ENCODE measurements around the gene PKMYT1.
"Not testable (repeated sequence)": the region's sequence is repeated elsewhere in the genome, so short reads cannot be mapped to it uniquely, and the experiment has no call there.

Gene PKMYT1

GRCh38 chr16:2960183-2961010 lies 19.8 kb downstream of the PKMYT1 start:
- DNase-seq (ENCODE audit: low read depth in 2 of 2): no peak

- DNase-seq (ENCODE audit: low read depth in 2 of 2): no peak
These were observed 21.0 kb downstream of the PKMYT1 start for GRCh38 chr16:2959206-2959605.

- DNase-seq (ENCODE audit: low read depth in 2 of 2): no peak
These were observed 23.7 kb downstream of the PKMYT1 start for GRCh38 chr16:2956579-2956956.

GRCh38 chr16:2955779-2956578 lies 24.3 kb downstream of the PKMYT1 start:
- DNase-seq (ENCODE audit: low read depth in 2 of 2): no peak

GRCh38 chr16:2955438-2955778 lies 24.8 kb downstream of the PKMYT1 start:
- no peak for DNase-seq (ENCODE audit: low read depth in 2 of 2)

GRCh38 chr16:2954656-2955381 lies 25.4 kb downstream of the PKMYT1 start:
- no peak for DNase-seq (ENCODE audit: low read depth in 2 of 2)

- DNase-seq (ENCODE audit: low read depth in 2 of 2): no peak
These were observed 26.3 kb downstream of the PKMYT1 start for GRCh38 chr16:2953706-2954627.

- no peak for DNase-seq (ENCODE audit: low read depth in 2 of 2)
These were observed 27.6 kb downstream of the PKMYT1 start for GRCh38 chr16:2952679-2953078.

GRCh38 chr16:2950773-2951172 lies 29.5 kb downstream of the PKMYT1 start:
- DNase-seq (ENCODE audit: low read depth in 2 of 2): no peak

GRCh38 chr16:2950353-2950724 lies 29.9 kb downstream of the PKMYT1 start:
- DNase-seq (ENCODE audit: low read depth in 2 of 2): no peak

GRCh38 chr16:2949705-2950352 lies 30.4 kb downstream of the PKMYT1 start:
- DNase-seq (ENCODE audit: low read depth in 2 of 2): no peak

GRCh38 chr16:2948807-2949704 lies 31.2 kb downstream of the PKMYT1 start:
- no peak for DNase-seq (ENCODE audit: low read depth in 2 of 2)

GRCh38 chr16:2946649-2947048 lies 33.6 kb downstream of the PKMYT1 start:
- no peak for DNase-seq (ENCODE audit: low read depth in 2 of 2)

GRCh38 chr16:2943716-2944115 lies 36.5 kb downstream of the PKMYT1 start:
- not testable (repeated sequence) for DNase-seq (ENCODE audit: low read depth in 2 of 2)

GRCh38 chr16:2942045-2942444 lies 38.2 kb downstream of the PKMYT1 start:
- no peak for DNase-seq (ENCODE audit: low read depth in 2 of 2)

- no peak for DNase-seq (ENCODE audit: low read depth in 2 of 2)
These were observed 40.3 kb downstream of the PKMYT1 start for GRCh38 chr16:2939968-2940367.

GRCh38 chr16:2938206-2938605 lies 42.0 kb downstream of the PKMYT1 start:
- no peak for DNase-seq (ENCODE audit: low read depth in 2 of 2)

GRCh38 chr16:2937170-2937569 lies 43.1 kb downstream of the PKMYT1 start:
- DNase-seq (ENCODE audit: low read depth in 2 of 2): no peak

GRCh38 chr16:2936436-2937011 lies 43.7 kb downstream of the PKMYT1 start:
- no peak for DNase-seq (ENCODE audit: low read depth in 2 of 2)

- no peak for DNase-seq (ENCODE audit: low read depth in 2 of 2)
These were observed 45.8 kb downstream of the PKMYT1 start for GRCh38 chr16:2934450-2934849.
